Cerebellar cortex (tissue), 1 donor: ENCODE results near the gene KCTD19.

Experiments
- DNase-seq: peaks from one replicate; pipeline ENCODE4 v3.0.0-alpha.2; 2015; ENCODE audit warnings: low spot score

KCTD19 gene

GRCh38 chr16:67258161-67258835 is 68.2 kb downstream of the KCTD19 start:
- DNase-seq: no peak

GRCh38 chr16:67257486-67258160 is 68.9 kb downstream of the KCTD19 start:
- no peak for DNase-seq

GRCh38 chr16:67256701-67257230 is 69.8 kb downstream of the KCTD19 start:
- DNase-seq: no peak

- DNase-seq: no peak
Measured at GRCh38 chr16:67255553-67256221, 70.9 kb downstream of the KCTD19 start.

GRCh38 chr16:67254801-67255552 is 71.6 kb downstream of the KCTD19 start:
- no peak for DNase-seq

- DNase-seq: peak; percentile 51
Measured at GRCh38 chr16:67252609-67253497, 73.7 kb downstream of the KCTD19 start.

GRCh38 chr16:67250045-67250327 is 76.6 kb downstream of the KCTD19 start:
- DNase-seq: no peak

GRCh38 chr16:67249178-67250044 is 77.1 kb downstream of the KCTD19 start:
- DNase-seq: peak; percentile 47

GRCh38 chr16:67248401-67249177 is 78.0 kb downstream of the KCTD19 start, which contains the start of gene SLC9A5:
Gene SLC9A5, plus strand, starts transcription at chr16:67248979. Its CDS starts 36 bp downstream, at chr16:67249015.
- no peak for DNase-seq

- peak; percentile 48 for DNase-seq
Measured at GRCh38 chr16:67248073-67248400, 78.5 kb downstream of the KCTD19 start.

- peak; percentile 96 for DNase-seq
Measured at GRCh38 chr16:67247192-67248072, 79.1 kb downstream of the KCTD19 start, which contains the start of gene FHOD1. Gene FHOD1, minus strand, starts transcription at chr16:67247481. Its CDS starts 71 bp downstream, at chr16:67247410.

GRCh38 chr16:67246756-67247191 is 79.8 kb downstream of the KCTD19 start:
- peak; percentile 50 for DNase-seq

- peak; percentile 75 for DNase-seq
Measured at GRCh38 chr16:67246081-67246755, 80.3 kb downstream of the KCTD19 start.

GRCh38 chr16:67245674-67246080 is 80.9 kb downstream of the KCTD19 start:
- no peak for DNase-seq

- no peak for DNase-seq
Measured at GRCh38 chr16:67245186-67245585, 81.4 kb downstream of the KCTD19 start.

GRCh38 chr16:67244387-67245185 is 82.0 kb downstream of the KCTD19 start:
- no peak for DNase-seq

GRCh38 chr16:67243481-67243880 is 83.1 kb downstream of the KCTD19 start:
- no peak for DNase-seq
